Astrocyte of the spinal cord (primary cell): ENCODE measurements around the gene IFI30.
A peak's percentile ranks its signal among the peaks of the same experiment; 100 is the strongest.

Experiments
- DNase-seq: peaks from one replicate; pipeline ENCODE4 v3.0.0; 2011; ENCODE audit warnings: low read depth, low spot score
- H3K4me3 ChIP-seq: 2 replicates; pipeline ENCODE4 v1.5.1; 2011; ENCODE audit warnings: low read depth, mild to moderate bottlenecking, low read length, moderate library complexity
- CTCF ChIP-seq: IDR thresholded peaks from 2 replicates; pipeline ENCODE4 v1.5.1; 2012; ENCODE audit warnings: low read depth, mild to moderate bottlenecking, low read length, inconsistent platforms
- in situ Hi-C: cut with HindIII; loops from 2 replicates; pipeline ENCODE4 v1.10.0; 2017; ENCODE audit warnings: low sequenced_read_pairs

IFI30 gene

GRCh38 chr19:18197941-18198340, 24.3 kb downstream of the IFI30 start:
- DNase-seq: no peak
- H3K4me3 ChIP-seq: no peak overlapping the region
- in situ Hi-C loops: no loop called here
- TF ChIP-seq CTCF: no peak

DNA sequence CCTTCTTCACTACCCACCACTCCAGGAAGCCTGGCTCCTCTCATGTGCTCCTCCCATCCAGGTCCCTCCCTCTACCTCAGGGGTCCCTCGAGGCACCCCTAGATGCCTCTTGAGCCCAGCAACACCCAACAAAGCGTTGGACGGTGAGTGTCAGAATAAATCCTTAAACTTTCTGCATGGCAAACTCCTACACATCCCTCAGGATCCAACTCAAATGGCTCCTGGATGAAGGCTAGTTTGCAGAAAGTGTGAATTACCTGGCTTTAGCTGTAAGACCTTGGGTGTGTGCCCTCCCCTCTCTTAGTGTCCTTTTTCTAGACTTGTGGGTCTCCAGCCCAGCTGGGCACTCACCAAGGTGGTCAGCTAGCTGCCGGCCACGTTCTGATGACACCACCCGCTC, 24.8 kb downstream of the IFI30 start:
- no peak for TF ChIP-seq CTCF
- H3K4me3 ChIP-seq: no peak overlapping the region
- in situ Hi-C loops: no loop called here
- no peak for DNase-seq

- in situ Hi-C loops: no loop called here
- DNase-seq: no peak
- H3K4me3 ChIP-seq: no peak overlapping the region
- TF ChIP-seq CTCF: no peak
Observed at GRCh38 chr19:18202397-18202777, 28.8 kb downstream of the IFI30 start.

DNA sequence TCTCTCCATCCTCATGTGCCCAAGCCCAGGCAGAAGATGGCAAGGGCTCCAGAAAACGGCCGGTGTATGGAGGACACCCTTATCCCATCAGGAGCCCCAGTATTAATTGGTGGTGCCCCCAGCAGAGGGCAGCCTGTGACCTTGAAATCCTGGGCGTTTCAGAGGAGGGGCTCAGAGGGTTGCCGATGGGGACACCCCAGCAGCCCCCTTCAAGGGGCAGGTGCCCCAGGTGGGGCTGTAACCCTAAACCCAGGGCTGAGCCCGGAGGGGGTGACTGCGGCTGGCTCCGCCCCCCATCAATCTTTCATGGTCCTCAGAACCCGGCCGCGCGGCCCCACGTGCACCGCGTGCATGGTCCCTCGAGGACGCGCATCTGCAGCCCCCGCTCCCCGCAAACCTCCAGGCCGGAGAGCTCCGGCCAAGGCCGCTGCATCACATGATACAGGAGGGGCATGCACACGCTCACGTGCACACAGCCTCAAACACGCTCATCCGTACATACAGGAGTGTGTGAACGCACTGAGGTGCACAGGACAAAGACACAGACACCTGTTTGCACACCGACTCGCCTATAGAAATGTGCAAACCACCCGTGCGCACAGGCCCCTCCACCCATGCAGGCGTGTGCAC, 29.3 kb downstream of the IFI30 start:
- H3K4me3 ChIP-seq: peak overlapping the region; percentile 78
- DNase-seq: no peak
- TF ChIP-seq CTCF: peak; percentile 16
- in situ Hi-C loops: no loop called here

GRCh38 chr19:18203408-18203862, 29.8 kb downstream of the IFI30 start:
- in situ Hi-C loops: no loop called here
- no peak for DNase-seq
- peak overlapping the region; percentile 78 for H3K4me3 ChIP-seq
- TF ChIP-seq CTCF: no peak

DNA sequence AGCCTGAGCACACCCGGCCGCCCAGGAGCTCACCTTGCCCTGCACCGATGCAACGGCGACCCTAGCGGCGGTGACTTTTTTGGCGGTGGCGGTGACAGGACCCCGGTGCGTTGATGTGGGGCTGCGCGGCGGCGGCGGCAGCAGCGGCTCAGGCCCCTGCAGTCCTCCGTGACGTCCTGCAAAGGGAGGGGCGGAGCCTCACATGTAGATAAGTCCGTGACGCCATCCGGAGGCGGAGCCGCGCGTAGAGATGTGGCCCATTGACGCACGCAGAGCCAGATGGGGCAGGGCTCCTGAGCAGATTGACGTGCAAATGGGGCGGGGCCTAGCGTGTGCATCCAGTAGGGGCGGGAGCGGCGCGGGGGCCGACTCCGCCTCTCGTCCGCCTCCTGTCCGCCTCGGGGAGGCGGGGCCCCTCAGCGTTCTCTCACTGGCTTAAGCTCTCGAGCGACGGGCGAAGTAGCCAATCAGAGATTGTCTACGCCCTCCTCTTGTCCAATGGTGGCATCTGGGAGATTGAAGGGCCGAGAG, 30.3 kb downstream of the IFI30 start, which contains the start of gene RAB3A:
RAB3A (minus strand) TSS at position 180 of the 531 bp plus-strand sequence. CDS start 1,302 bp downstream, outside the sequence.
- no peak for TF ChIP-seq CTCF
- peak within 1 kb of the TSS; percentile 78 for H3K4me3 ChIP-seq
- DNase-seq: peak; percentile 100
- in situ Hi-C loops: no loop called here
